Neuronal stem cell (in vitro differentiated cells): Measurements from ENCODE around the gene ZKSCAN3. TPM values are rescaled to one million over a fixed set of nuclear protein-coding genes. Genes with fewer than 3 reads are reported as not detected.
"Not testable (repeated sequence)": the region's sequence is repeated elsewhere in the genome, so short reads cannot be mapped to it uniquely, and the experiment has no call there.

Experiments
- DNase-seq: peaks from one replicate; pipeline ENCODE4 v3.0.0-alpha.2; 2013; ENCODE audit warnings: low spot score
- H2AFZ ChIP-seq: one replicate; pipeline ENCODE4 v1.6.1; 2013; ENCODE audit warnings: mild to moderate bottlenecking, low read length, inconsistent platforms
- H2AK5ac ChIP-seq: 2 replicates; pipeline ENCODE4 v1.6.1; 2013; ENCODE audit warnings: low read depth, mild to moderate bottlenecking, inconsistent platforms, low read length, moderate library complexity, mixed read lengths
- H2BK120ac ChIP-seq: 2 replicates; pipeline ENCODE4 v1.6.1; 2013; ENCODE audit warnings: low read depth, mild to moderate bottlenecking, inconsistent platforms, low read length, moderate library complexity, mixed read lengths
- H2BK12ac ChIP-seq: one replicate; pipeline ENCODE4 v1.6.1; 2013; ENCODE audit warnings: low read length, inconsistent platforms
- H2BK15ac ChIP-seq: 2 replicates; pipeline ENCODE4 v1.6.1; 2013; ENCODE audit warnings: mild to moderate bottlenecking, low read length, inconsistent platforms, mixed read lengths
- H2BK5ac ChIP-seq: one replicate; pipeline ENCODE4 v1.6.1; 2013; ENCODE audit warnings: inconsistent platforms, mild to moderate bottlenecking, low read length, moderate library complexity
- H3K14ac ChIP-seq: one replicate; pipeline ENCODE4 v1.6.1; 2013; ENCODE audit warnings: low read length, inconsistent platforms
- H3K18ac ChIP-seq: 2 replicates; pipeline ENCODE4 v1.6.1; 2013; ENCODE audit warnings: low read length, inconsistent platforms
- H3K23ac ChIP-seq: 2 replicates; pipeline ENCODE4 v1.6.1; 2013; ENCODE audit warnings: low read depth, mild to moderate bottlenecking, mixed read lengths, low read length, inconsistent platforms; ENCODE audit not compliant: poor library complexity
- H3K27ac ChIP-seq: replicated peaks from 3 replicates; pipeline ENCODE4 v1.5.1; 2013; ENCODE audit warnings: low read length, inconsistent platforms
- H3K27me3 ChIP-seq, 3 experiments: 2 replicates each; pipeline ENCODE4 v1.6.1; 2013; ENCODE audit warnings: low read length in 3 of 3, mild to moderate bottlenecking in 2 of 3, inconsistent platforms in 1 of 3, low read depth in 1 of 3, mixed read lengths in 1 of 3, moderate library complexity in 1 of 3; ENCODE audit not compliant: control insufficient read depth in 3 of 3, insufficient read depth in 3 of 3
- H3K36me3 ChIP-seq, 2 donors: replicated peaks in 1 of 2; 2 replicates each; pipeline ENCODE4 v1.6.1; 2013; ENCODE audit warnings: low read length in 2 of 2; ENCODE audit not compliant: control insufficient read depth in 2 of 2, insufficient read depth in 2 of 2
- H3K4ac ChIP-seq: 2 replicates; pipeline ENCODE4 v1.6.1; 2013; ENCODE audit warnings: inconsistent platforms, mild to moderate bottlenecking, low read length, moderate library complexity
- H3K4me1 ChIP-seq, 2 donors: 1 replicate in 1 of 2; 2 replicates in 1 of 2; pipeline ENCODE4 v1.6.1; 2013; ENCODE audit warnings: low read length in 2 of 2, low read depth in 1 of 2; ENCODE audit not compliant: control insufficient read depth in 2 of 2, insufficient read depth in 1 of 2
- H3K4me2 ChIP-seq: one replicate; pipeline ENCODE4 v1.6.1; 2013; ENCODE audit warnings: mild to moderate bottlenecking, low read length, inconsistent platforms; ENCODE audit not compliant: insufficient read depth, poor library complexity, severe bottlenecking
- H3K4me3 ChIP-seq, 2 donors: 2 replicates each; pipeline ENCODE4 v1.5.1; 2013; ENCODE audit warnings: low read length in 2 of 2, mild to moderate bottlenecking in 2 of 2, inconsistent platforms in 1 of 2, moderate library complexity in 1 of 2
- H3K79me1 ChIP-seq: one replicate; pipeline ENCODE4 v1.6.1; 2013; ENCODE audit warnings: low read depth, mild to moderate bottlenecking, inconsistent platforms, low read length, moderate library complexity
- H3K9ac ChIP-seq: one replicate; pipeline ENCODE4 v1.6.1; 2013; ENCODE audit warnings: mild to moderate bottlenecking, low read depth, low read length, inconsistent platforms; ENCODE audit not compliant: poor library complexity
- H3K9me3 ChIP-seq, 2 donors: replicated peaks in 1 of 2; 2 replicates each; pipeline versions ENCODE3 to v1.6.1; 2013; ENCODE audit warnings: low read length in 2 of 2, mild to moderate bottlenecking in 2 of 2, inconsistent platforms in 1 of 2, low read depth in 1 of 2, mixed read lengths in 1 of 2, moderate library complexity in 1 of 2; ENCODE audit not compliant: control insufficient read depth in 2 of 2, insufficient read depth in 1 of 2
- H4K8ac ChIP-seq: one replicate; pipeline ENCODE4 v1.6.1; 2013; ENCODE audit warnings: low read depth, mild to moderate bottlenecking, inconsistent platforms, low read length, moderate library complexity
- H4K91ac ChIP-seq: one replicate; pipeline ENCODE4 v1.6.1; 2013; ENCODE audit warnings: low read length, low read depth, mild to moderate bottlenecking, inconsistent platforms; ENCODE audit not compliant: poor library complexity
- WGBS, 2 donors: extraction: QIAGEN DNeasy Blood & Tissue Kit; methylation state at CpG; one replicate each; pipeline ENCODE4 v1.1.7; 2013; ENCODE audit warnings: missing lambda C conversion rate in 2 of 2, mixed read lengths in 1 of 2; ENCODE audit not compliant: insufficient read length in 2 of 2, insufficient replicate concordance in 1 of 2; ENCODE audit errors: extremely low coverage in 2 of 2; 5-methylcytosine and 5-hydroxymethylcytosine counted together
- polyA plus RNA-seq, 2 experiments: library from polyadenylated mRNA; stranded (reverse); fragments of 200-250 nt; gene quantifications; one replicate each; pipeline ENCODE4 v1.2.3, GENCODE V29; 2013

ZKSCAN3 gene
- polyA plus RNA-seq (2013, experiment 1 of 2), result 5.4 TPM
- 5.4 TPM for polyA plus RNA-seq (2013, experiment 2 of 2)

- peak within 1 kb of the TSS; percentile 75 for H2AK5ac ChIP-seq
- DNase-seq, result peak; percentile 63
- peak within 1 kb of the TSS; percentile 72 for H4K91ac ChIP-seq
- H2AFZ ChIP-seq, result peak within 1 kb of the TSS; percentile 88
- H3K9ac ChIP-seq, result peak within 1 kb of the TSS; percentile 90
- WGBS, 2 donors, result no CpG with 5 or more reads among the region's 30 CpGs
- peaks cover 0 to 16% (median 0%) of the 10 kb centered on the region in 3 experiments for H3K27me3 ChIP-seq
- H3K4me1 ChIP-seq, result no peaks in the 10 kb centered on the region
- peak within 1 kb of the TSS; percentile 98 for H3K14ac ChIP-seq
- no peak within 1 kb of the TSS for H2BK120ac ChIP-seq
- peak within 1 kb of the TSS; percentile 23 for H3K4ac ChIP-seq
- no peak within 1 kb of the TSS for H2BK12ac ChIP-seq
- peak within 1 kb of the TSS; percentile 96 for H4K8ac ChIP-seq
- H2BK5ac ChIP-seq, result no peak within 1 kb of the TSS
- peak within 1 kb of the TSS; percentile 54 for H3K4me2 ChIP-seq
- peaks cover 1% of the 10 kb centered on the region for H3K79me1 ChIP-seq
- peaks cover 4 to 12% of the 10 kb centered on the region in 2 donors for H3K9me3 ChIP-seq
- peaks cover 0 to 12% of the 10 kb centered on the region in 2 donors for H3K36me3 ChIP-seq
- H2BK15ac ChIP-seq, result no peak within 1 kb of the TSS
- H3K18ac ChIP-seq, result peak within 1 kb of the TSS; percentile 90
- H3K27ac ChIP-seq, result peak within 1 kb of the TSS; percentile 78
- peak within 1 kb of the TSS; percentile 95 for H3K23ac ChIP-seq
- peak within 1 kb of the TSS; percentile 97 to 98 for H3K4me3 ChIP-seq
These were observed at the start of gene ZKSCAN3 for GRCh38 chr6:28349892-28350737. ZKSCAN3 (plus strand) TSS chr6:28349947; CDS start chr6:28359587, 9,640 bp downstream.

DNA sequence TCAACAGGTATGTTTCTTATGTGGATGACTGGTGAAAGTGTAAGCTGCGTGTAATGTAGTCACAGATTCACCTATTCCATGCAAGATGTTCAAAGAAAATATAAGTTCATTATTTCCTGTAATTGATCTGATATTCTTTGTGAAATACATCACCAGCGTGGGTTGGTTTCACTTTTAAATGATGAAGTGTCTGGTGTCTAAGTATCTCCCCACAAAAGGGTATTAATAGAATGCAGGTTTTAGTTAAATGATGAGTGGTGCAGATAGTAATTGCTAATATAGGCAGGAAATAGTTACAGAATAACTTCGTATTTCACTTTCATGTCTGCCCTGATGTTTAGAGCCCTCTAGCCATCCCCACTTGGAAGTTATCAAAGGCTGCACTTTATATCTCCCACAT, 46.2 kb upstream of the ZKSCAN3 start:
- Histone ChIP-seq H4K91ac (no peak overlapping the region), H3K36me3 (peaks cover 6 to 45% of the 10 kb centered on the region in 2 donors), H3K9me3 (no peaks in the 10 kb centered on the region), H3K4me1 (no peaks in the 10 kb centered on the region), H2AK5ac (no peak overlapping the region), H2BK5ac (no peak overlapping the region), H2BK120ac (no peak overlapping the region), H3K79me1 (no peaks in the 10 kb centered on the region), H3K27ac (no peak overlapping the region), H3K18ac (no peak overlapping the region), H2AFZ (no peak overlapping the region), H4K8ac (no peak overlapping the region), H3K27me3 (peaks cover 0 to 2% (median 0%) of the 10 kb centered on the region in 3 experiments), H3K4me3 (no peak overlapping the region), H3K4ac (no peak overlapping the region), H3K23ac (no peak overlapping the region), H3K4me2 (no peak overlapping the region), H3K9ac (no peak overlapping the region), H3K14ac (no peak overlapping the region), H2BK15ac (no peak overlapping the region), H2BK12ac (no peak overlapping the region)
- no CpG with 5 or more reads among the region's 3 CpGs for WGBS, 2 donors
- DNase-seq, result no peak

- not testable (repeated sequence) for H3K79me1 ChIP-seq, H3K23ac ChIP-seq, H3K9me3 ChIP-seq, H4K91ac ChIP-seq, H3K18ac ChIP-seq, DNase-seq, H3K9ac ChIP-seq, H3K27me3 ChIP-seq, H2BK15ac ChIP-seq, H2AK5ac ChIP-seq, H3K4me2 ChIP-seq, H2BK5ac ChIP-seq, H3K4ac ChIP-seq, H2BK12ac ChIP-seq, H2BK120ac ChIP-seq, H3K27ac ChIP-seq, H3K4me3 ChIP-seq, H2AFZ ChIP-seq, H3K4me1 ChIP-seq, H4K8ac ChIP-seq, H3K14ac ChIP-seq
- H3K36me3 ChIP-seq, result peaks cover 6 to 21% of the 10 kb centered on the region in 2 donors
These were observed 43.4 kb upstream of the ZKSCAN3 start for GRCh38 chr6:28306363-28306762.

GRCh38 chr6:28311139-28311823, 38.5 kb upstream of the ZKSCAN3 start:
- H3K4ac ChIP-seq, result no peak overlapping the region
- H3K9me3 ChIP-seq, result no peaks in the 10 kb centered on the region
- H3K9ac ChIP-seq, result no peak overlapping the region
- WGBS, 2 donors, result no CpG with 5 or more reads among the region's 9 CpGs
- H2BK15ac ChIP-seq, result no peak overlapping the region
- no peak overlapping the region for H3K4me3 ChIP-seq
- H3K4me2 ChIP-seq, result no peak overlapping the region
- no peak overlapping the region for H4K91ac ChIP-seq
- H3K27ac ChIP-seq, result no peak overlapping the region
- H3K23ac ChIP-seq, result no peak overlapping the region
- no peak overlapping the region for H2AK5ac ChIP-seq
- no peak overlapping the region for H2BK5ac ChIP-seq
- H2AFZ ChIP-seq, result no peak overlapping the region
- H3K27me3 ChIP-seq, result no peaks in the 10 kb centered on the region
- no peak overlapping the region for H2BK120ac ChIP-seq
- no peak overlapping the region for H4K8ac ChIP-seq
- H2BK12ac ChIP-seq, result no peak overlapping the region
- no peaks in the 10 kb centered on the region for H3K79me1 ChIP-seq
- H3K14ac ChIP-seq, result no peak overlapping the region
- no peak for DNase-seq
- no peak overlapping the region for H3K18ac ChIP-seq
- H3K4me1 ChIP-seq, result no peaks in the 10 kb centered on the region
- H3K36me3 ChIP-seq, result no peaks in the 10 kb centered on the region
